Activated CD4-positive, alpha-beta T cell treated with anti-CD3 and anti-CD28 coated beads, Interleukin-2, amount 50 U/mL, for 1 hour (primary cell): Measurements from ENCODE around the gene PCBP3.

Experiments
- DNase-seq: peaks from one replicate; pipeline ENCODE4 v3.0.0-alpha.2; 2020

The PCBP3 gene

GRCh38 chr21:45900034-45900868 lies 256.7 kb downstream of the PCBP3 start:
- DNase-seq, result no peak

DNA sequence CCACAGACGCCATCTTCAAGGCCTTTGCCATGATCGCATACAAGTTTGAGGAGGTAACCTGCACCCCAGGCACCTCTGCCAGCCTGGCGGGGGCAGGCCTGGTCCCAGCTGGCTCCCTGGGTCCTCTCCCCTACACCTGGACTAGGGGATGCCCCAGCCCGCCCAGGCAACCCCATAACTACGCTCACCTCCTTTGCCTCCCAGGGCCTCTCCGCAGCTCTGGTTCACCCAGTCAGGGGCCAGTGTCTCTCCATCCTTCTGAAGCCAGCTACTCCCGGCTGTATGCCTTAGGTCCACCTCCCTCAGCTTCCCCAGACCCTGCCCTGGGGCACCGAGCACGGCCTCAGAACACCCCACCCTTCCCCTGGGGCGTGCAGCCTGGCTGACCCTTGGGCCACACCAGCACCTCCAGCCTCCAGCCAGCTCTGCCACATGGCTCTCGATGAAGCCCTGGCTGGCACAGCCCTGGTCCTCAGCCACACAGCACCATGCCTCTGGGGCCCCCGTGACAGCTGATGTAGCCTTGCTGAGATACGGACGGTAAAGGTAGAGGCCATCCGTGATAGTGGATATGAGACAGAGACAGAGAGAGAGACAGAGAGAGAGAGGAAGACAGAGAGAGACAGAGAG lies 257.7 kb downstream of the PCBP3 start:
- no peak for DNase-seq

DNA sequence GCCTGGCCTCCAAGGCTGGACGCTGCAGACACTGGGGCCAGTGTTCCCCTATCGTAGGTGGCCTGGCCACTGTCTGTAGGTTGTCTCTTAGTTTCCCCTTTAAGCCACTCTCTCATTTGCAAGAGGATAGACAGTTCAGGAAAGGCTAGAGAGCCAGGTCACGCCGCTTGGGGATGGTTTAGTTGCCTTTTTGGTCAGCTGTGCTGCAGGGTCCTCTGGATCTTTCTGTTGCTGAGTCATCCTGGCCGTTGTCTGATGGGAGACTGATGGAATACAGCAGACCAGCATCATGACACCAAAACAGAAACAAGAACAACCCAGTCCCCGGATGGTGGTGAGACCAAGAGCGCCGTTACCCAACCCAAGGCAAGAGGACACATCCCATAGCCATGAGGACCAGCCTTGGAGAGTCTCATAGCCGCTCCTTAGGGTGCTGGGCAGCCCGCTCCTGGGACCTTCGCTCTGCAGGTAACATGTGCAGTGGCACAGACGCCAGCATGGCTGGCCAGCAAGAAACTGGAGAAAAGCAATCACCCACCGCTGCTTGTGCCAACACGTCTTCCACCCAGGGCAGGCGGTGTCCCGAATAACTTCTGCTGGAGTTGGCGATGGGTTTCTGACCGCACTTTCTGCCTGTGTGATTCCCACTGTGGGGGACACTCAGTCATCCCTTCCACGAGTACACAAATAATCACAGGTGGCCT lies 258.9 kb downstream of the PCBP3 start:
- DNase-seq, result no peak

GRCh38 chr21:45905196-45905595 lies 261.7 kb downstream of the PCBP3 start:
- no peak for DNase-seq

DNA sequence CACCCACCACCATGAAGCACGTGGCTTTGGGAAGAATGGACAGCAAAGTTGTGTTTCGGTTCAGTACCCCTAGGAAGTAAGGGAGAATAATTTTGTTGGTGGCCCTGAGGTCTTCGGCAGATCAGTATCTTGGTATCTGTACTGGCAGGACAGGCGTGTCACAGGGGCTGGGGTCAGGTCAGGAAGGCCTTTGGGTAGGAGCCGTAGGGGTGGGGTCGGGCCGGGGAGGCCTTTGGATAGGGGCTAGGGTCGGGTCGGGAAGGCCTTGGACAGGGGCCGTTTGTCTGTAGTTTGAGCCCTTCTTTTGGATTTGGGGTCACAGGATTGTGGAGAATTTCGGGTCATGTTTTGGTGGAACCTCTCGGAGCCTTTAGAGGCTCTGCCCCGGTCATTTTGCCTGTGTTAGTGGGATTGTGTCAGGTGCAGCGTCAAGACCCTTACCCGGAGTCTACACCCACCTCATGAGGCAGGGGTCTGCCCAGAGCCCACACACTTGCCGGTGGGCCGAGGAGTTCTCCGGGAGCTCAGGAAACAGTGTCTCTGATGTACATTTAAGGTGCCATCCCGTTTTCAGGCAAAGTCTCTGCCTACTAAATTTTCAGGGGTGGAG lies 262.8 kb downstream of the PCBP3 start:
- no peak for DNase-seq

- no peak for DNase-seq
Measured at GRCh38 chr21:45906859-45907258, 263.3 kb downstream of the PCBP3 start.

DNA sequence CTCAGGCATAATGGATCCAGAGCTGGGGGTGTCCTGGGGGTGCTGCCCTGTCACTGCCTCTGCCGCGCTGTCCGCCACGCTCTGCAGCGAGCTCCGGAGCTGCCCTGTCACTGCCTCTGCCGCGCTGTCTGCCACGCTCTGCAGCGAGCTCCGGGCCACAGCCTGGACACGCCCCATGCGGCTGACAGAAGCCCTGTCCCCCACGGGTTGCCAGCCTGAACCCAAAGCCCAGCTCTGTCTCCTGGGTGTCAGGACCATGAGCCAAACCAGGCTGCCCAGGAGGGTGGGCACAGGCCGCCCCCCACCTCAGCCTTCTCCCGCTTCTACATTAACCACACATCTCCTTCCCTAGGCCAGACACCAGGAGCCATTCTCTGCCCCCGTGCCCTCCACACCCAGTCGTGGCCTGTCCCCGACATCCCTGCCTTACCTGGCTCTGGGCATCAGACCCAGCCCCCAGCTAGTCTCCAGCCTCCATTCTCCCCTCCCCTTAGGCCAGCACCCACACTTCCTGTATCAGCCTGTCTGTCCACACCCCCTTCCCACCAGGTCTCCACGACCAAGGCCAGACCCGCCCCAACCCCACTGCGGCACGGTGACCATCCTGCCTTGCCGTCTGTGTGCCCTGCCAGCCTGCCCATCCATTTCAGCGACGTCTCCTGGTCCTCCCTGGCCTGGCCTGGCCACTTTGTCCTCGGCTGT lies 265.2 kb downstream of the PCBP3 start:
- DNase-seq, result no peak

- DNase-seq, result no peak
Measured at GRCh38 chr21:45909238-45909988, 265.9 kb downstream of the PCBP3 start.

DNA sequence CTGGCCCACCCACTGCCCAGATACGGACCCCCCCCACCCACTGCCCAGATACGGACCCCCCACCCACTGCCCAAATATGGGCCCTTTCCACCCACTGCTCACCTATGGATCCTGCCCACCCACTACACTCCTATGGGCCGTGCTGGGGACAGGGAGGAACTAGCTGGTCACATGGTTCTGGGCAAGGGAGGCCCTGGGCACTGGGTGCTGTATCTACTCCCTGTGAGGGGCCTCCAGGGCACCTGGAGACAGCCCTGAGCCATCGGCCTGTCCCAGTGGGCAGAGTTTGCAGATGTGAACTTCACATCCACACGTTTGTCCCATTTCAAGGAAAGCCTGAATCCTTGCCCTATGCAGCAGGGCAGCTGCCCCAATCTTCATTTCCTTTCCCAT lies 266.6 kb downstream of the PCBP3 start:
- no peak for DNase-seq

DNA sequence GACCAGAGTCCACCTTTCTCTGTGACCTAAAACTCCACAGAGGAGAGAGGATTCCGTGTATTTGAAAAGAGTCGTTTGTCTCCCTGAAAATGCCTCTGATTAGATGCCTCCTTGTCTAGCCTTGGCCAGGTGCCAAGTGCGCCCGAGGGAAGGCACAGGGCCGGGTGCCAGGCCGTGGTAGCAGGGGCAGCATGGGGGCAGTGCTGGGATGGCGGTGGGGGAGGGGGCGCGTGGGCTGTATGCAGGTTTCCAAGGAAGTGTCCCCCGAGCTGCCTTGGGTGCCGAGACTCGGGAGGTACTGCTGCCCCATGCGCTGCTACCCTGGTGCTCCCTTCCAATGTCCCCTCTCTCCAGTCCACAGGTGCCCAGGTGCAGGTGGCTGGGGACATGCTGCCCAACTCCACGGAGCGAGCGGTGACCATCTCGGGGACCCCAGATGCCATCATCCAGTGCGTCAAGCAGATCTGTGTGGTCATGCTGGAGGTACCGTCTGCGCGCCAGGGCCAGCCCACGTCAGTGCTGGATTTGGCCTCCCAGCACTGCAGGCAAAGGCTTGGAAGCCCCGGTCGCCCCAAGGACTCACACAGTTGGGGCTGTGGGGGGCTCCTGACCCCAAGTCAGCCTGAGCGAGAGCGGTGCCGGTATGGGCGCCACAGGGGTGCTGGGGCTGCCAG lies 267.2 kb downstream of the PCBP3 start:
- DNase-seq, result no peak

DNA sequence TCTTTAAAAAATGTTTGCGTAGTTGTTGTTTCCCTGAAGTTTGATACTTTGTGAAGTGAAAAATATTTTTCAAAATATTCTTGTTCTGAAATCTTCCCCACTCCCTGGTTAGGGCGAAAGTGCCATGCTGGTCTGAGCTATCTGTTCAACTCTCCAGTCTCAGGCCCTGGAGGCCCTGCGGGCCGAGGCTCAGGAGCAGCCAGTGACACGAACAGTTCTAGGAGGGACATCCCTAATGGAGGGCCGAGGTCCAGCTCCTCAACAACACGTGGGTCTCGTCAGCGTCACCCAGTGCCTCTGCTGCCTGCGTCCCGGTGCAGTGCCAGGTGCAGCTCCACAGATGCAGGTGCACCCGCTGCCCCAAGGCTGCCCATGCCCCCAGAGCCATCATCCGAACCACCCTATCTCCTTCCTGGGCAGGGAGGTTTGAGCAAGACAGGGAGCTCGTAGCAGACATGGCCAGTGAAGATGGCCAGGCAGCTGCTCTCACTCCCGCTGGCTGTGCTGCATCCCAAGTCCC lies 268.3 kb downstream of the PCBP3 start:
- no peak for DNase-seq

DNA sequence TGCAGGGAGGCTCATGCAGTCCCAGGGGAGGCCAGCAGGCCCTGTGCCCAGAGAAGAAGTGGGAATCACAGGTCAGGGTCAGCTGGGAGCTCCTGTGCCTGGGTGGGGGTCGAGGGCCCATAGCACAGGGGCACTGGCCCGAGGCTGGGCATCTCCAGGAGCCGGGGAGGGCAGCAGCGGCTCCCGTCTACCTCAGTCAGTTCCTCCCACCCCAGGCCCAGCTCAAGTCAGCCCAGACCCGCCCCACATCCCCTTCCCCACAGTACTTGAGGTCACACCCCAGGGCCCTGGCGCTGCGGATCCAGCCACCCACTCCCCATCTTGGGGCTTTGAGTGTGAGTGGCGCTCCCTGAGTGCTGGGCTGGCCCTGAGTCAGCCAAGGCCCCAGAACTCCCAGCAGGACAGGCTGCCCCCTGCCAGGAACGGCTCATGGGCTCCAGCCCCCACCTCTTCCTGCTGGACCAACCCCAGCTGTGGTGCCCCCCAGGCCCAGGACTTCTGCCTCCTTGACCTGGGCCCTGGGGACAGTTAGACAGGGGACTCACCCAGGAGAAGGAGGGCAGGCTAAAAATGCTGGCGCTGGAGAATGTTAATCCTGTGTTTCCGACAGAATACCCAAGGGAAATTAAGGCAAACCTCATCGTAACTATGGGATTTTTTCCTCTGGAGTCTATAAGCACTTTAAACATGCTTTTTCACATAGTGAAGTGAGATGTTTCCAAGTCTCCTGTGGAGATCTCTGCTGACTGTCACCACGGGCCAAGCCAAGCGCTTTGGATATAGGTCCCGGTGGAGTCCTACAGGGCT lies 269.3 kb downstream of the PCBP3 start:
- DNase-seq, result no peak

GRCh38 chr21:45913418-45913765 lies 269.9 kb downstream of the PCBP3 start:
- no peak for DNase-seq

DNA sequence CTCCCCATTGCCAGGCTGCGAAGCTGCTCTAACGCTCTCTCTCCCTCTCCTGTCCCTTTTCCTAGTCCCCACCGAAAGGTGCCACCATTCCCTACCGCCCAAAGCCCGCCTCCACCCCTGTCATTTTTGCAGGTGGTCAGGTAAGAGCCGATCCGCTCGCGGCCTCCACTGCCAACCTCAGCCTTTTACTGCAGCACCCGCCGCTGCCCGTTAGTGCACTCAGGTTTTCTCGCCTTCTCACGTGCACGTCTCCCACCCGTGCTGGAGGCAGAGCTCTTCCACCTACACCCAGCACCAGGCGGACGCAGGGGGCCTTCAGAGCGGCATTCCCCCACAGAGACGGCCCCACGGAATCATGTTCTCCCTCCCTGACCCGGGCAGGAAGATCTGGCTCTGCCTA lies 270.4 kb downstream of the PCBP3 start:
- DNase-seq, result no peak

DNA sequence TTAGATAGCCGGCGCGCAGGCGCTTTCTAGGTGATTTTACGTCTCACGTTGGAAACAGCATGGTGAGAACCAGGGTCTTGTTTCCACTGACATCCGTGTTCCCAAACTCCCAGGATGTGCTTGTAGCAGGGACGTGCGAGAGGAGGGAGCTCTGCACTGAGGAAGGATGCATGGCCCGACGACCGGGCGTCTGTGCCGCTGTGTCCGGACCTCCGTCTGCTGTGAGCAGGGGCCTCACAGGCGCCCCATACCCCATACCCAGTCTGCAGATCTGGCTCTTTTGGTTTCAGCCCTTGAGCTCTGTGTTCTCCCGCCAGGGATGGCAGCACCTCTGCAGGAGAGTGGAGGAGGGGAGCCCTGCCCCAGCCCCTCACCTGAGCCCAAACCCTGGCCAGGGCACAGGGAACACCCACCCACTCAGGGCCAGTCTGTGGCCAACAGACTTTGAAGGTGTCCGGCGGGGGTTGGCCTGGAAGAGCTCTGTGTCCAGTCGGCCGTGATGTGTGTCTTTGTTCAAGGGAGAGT lies 270.9 kb downstream of the PCBP3 start:
- DNase-seq, result no peak

DNA sequence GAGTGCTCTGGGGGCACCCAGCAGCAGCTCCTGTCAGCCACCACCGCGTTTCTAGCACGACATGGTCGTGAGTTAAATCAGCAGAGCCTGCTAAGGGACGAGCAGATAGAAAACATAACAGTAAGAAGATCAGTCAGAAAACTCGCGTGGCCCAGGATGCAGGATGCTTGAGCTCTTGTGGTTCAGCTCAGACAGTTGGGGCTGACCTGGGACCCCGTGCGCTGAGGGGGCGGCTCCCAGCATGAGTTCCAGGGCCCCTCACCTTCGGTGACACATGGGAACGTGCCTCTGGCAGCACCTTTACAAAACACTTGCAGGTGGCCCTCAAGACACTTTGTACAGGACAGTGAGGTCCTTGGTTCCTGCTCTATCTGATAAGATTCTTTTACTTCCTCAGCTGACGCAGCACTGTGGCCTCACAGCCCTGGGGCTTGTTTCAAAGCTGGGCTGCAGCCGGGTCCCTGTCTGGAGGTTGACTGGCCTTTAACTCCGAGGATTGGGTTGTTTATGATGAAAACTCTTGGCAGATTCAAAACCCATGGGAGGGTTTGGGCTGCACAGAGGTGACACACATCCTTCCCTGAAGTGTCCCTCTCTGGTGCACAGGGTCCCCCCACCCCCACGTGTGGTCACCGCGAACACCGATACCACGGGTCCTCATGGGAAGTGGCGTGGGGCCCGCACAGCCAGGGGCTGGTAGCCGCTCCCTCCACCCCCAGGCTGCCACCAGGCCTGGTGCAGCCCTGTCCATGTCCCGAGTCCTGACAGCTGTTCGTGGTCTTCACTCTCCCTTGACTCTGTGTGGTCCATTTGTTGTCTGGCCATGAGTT lies 272.7 kb downstream of the PCBP3 start:
- DNase-seq, result no peak

- DNase-seq, result no peak
Measured at GRCh38 chr21:45917241-45917640, 273.7 kb downstream of the PCBP3 start.

DNA sequence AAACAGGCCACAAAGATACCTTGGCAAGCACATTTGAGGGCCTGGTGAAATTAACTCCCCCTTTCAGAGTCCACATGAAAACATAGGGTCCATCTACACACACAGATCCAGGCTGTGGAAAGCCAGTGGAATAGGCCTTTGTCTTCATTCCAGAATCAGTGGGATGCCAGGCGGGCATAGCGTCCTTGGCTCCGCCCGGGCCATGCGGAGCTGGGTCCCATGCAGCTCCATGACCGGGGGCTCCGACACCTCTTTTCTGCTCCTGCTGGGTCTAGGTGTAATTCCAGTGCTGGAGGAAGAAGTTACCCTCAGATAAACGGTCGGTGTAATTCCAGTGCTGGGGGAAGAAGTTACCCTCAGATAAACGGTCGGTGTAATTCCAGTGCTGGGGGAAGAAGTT lies 274.5 kb downstream of the PCBP3 start:
- no peak for DNase-seq

GRCh38 chr21:45918835-45919447 lies 275.4 kb downstream of the PCBP3 start:
- no peak for DNase-seq
